ENCODE data around the gene FAAH. TPM values are rescaled to one million over a fixed set of nuclear protein-coding genes. Genes with fewer than 3 reads are reported as not detected.

The FAAH gene
- total and polyA plus RNA-seq, 2 donors (not counting 1 experiment from before 2014, with no cell fraction given), result 0.61 to 1.7 TPM

- H3K27ac ChIP-seq (ENCODE audit: insufficient read depth, low read length), result no peak overlapping the region
- H3K27me3 ChIP-seq (ENCODE audit: control insufficient read depth, insufficient read depth, low read length), result no peaks in the 10 kb centered on the region
- no peak overlapping the region for H3K9ac ChIP-seq (ENCODE audit: insufficient read depth, low read length)
- TF ChIP-seq CTCF (conservative IDR thresholded peaks at IDR 0.05 in 1 of 2, IDR thresholded peaks at IDR 0.05 in 1 of 2; ENCODE audit: low read depth in 1 of 2, low read length in 2 of 2) (no peak), EZH2 (IDR thresholded peaks at IDR 0.05; ENCODE audit: low read length, missing control alignments) (no peak)
- no peak for DNase-seq (ENCODE audit: low read depth in 2 of 2)
- H3K4me3 ChIP-seq (replicated peaks in 1 of 4; ENCODE audit: control extremely low read depth in 1 of 4, insufficient read depth in 1 of 4, low read depth in 3 of 4, low read length in 4 of 4), result no peak overlapping the region
- H3K36me3 ChIP-seq (ENCODE audit: control insufficient read depth, insufficient read depth, low read length), result no peaks in the 10 kb centered on the region
- H2AFZ ChIP-seq (ENCODE audit: low read length), result no peak overlapping the region
- H3K9me3 ChIP-seq (ENCODE audit: control insufficient read depth, insufficient read depth, low read depth, low read length), result no peaks in the 10 kb centered on the region
- H3K4me2 ChIP-seq (ENCODE audit: extremely low read depth, insufficient read depth, low read length), result no peak overlapping the region
- H3K79me2 ChIP-seq (ENCODE audit: control insufficient read depth, insufficient read depth, low read length), result no peaks in the 10 kb centered on the region
- H4K20me1 ChIP-seq (ENCODE audit: control insufficient read depth, extremely low read depth, insufficient read depth, low read length), result no peaks in the 10 kb centered on the region
- no peaks in the 10 kb centered on the region for H3K4me1 ChIP-seq (ENCODE audit: control insufficient read depth, extremely low read depth, insufficient read depth, low read length)
These were observed 43.6 kb downstream of the FAAH start for GRCh38 chr1:46437723-46438122.

GRCh38 chr1:46438346-46438745 is 44.2 kb downstream of the FAAH start:
- Histone ChIP-seq H3K4me3 (replicated peaks in 1 of 4; ENCODE audit: control extremely low read depth in 1 of 4, insufficient read depth in 1 of 4, low read depth in 3 of 4, low read length in 4 of 4) (no peak overlapping the region), H3K4me2 (ENCODE audit: extremely low read depth, insufficient read depth, low read length) (no peak overlapping the region), H3K27me3 (ENCODE audit: control insufficient read depth, insufficient read depth, low read length) (no peaks in the 10 kb centered on the region), H2AFZ (ENCODE audit: low read length) (no peak overlapping the region), H3K36me3 (ENCODE audit: control insufficient read depth, insufficient read depth, low read length) (no peaks in the 10 kb centered on the region), H4K20me1 (ENCODE audit: control insufficient read depth, extremely low read depth, insufficient read depth, low read length) (no peaks in the 10 kb centered on the region), H3K79me2 (ENCODE audit: control insufficient read depth, insufficient read depth, low read length) (no peaks in the 10 kb centered on the region), H3K27ac (ENCODE audit: insufficient read depth, low read length) (no peak overlapping the region), H3K9me3 (ENCODE audit: control insufficient read depth, insufficient read depth, low read depth, low read length) (no peaks in the 10 kb centered on the region), H3K9ac (ENCODE audit: insufficient read depth, low read length) (no peak overlapping the region), H3K4me1 (ENCODE audit: control insufficient read depth, extremely low read depth, insufficient read depth, low read length) (no peaks in the 10 kb centered on the region)
- no peak for TF ChIP-seq EZH2 (IDR thresholded peaks at IDR 0.05; ENCODE audit: low read length, missing control alignments)
- TF ChIP-seq CTCF (conservative IDR thresholded peaks at IDR 0.05 in 1 of 2, IDR thresholded peaks at IDR 0.05 in 1 of 2; ENCODE audit: low read depth in 1 of 2, low read length in 2 of 2), result no peak
- no peak for DNase-seq (ENCODE audit: low read depth in 2 of 2)

- no peak overlapping the region for H3K4me2 ChIP-seq (ENCODE audit: extremely low read depth, insufficient read depth, low read length)
- H3K27ac ChIP-seq (ENCODE audit: insufficient read depth, low read length), result no peak overlapping the region
- no peaks in the 10 kb centered on the region for H3K36me3 ChIP-seq (ENCODE audit: control insufficient read depth, insufficient read depth, low read length)
- TF ChIP-seq EZH2 (IDR thresholded peaks at IDR 0.05; ENCODE audit: low read length, missing control alignments) (no peak), CTCF (conservative IDR thresholded peaks at IDR 0.05 in 1 of 2, IDR thresholded peaks at IDR 0.05 in 1 of 2; ENCODE audit: low read depth in 1 of 2, low read length in 2 of 2) (no peak)
- no peak overlapping the region for H2AFZ ChIP-seq (ENCODE audit: low read length)
- H3K79me2 ChIP-seq (ENCODE audit: control insufficient read depth, insufficient read depth, low read length), result no peaks in the 10 kb centered on the region
- H3K27me3 ChIP-seq (ENCODE audit: control insufficient read depth, insufficient read depth, low read length), result no peaks in the 10 kb centered on the region
- no peak overlapping the region for H3K9ac ChIP-seq (ENCODE audit: insufficient read depth, low read length)
- H3K4me1 ChIP-seq (ENCODE audit: control insufficient read depth, extremely low read depth, insufficient read depth, low read length), result no peaks in the 10 kb centered on the region
- H4K20me1 ChIP-seq (ENCODE audit: control insufficient read depth, extremely low read depth, insufficient read depth, low read length), result no peaks in the 10 kb centered on the region
- no peak overlapping the region for H3K4me3 ChIP-seq (replicated peaks in 1 of 4; ENCODE audit: control extremely low read depth in 1 of 4, insufficient read depth in 1 of 4, low read depth in 3 of 4, low read length in 4 of 4)
- H3K9me3 ChIP-seq (ENCODE audit: control insufficient read depth, insufficient read depth, low read depth, low read length), result no peaks in the 10 kb centered on the region
- no peak for DNase-seq (ENCODE audit: low read depth in 2 of 2)
These were observed 46.4 kb downstream of the FAAH start for GRCh38 chr1:46440478-46440877.
